GM18526 (cell line): ENCODE data around the gene PCDH12.

Experiments
- POLR2A ChIP-seq: IDR thresholded peaks from 3 replicates; pipeline ENCODE4 v1.6.1; 2011; ENCODE audit not compliant: insufficient read length; ENCODE audit errors: extremely low read depth

Gene PCDH12

DNA sequence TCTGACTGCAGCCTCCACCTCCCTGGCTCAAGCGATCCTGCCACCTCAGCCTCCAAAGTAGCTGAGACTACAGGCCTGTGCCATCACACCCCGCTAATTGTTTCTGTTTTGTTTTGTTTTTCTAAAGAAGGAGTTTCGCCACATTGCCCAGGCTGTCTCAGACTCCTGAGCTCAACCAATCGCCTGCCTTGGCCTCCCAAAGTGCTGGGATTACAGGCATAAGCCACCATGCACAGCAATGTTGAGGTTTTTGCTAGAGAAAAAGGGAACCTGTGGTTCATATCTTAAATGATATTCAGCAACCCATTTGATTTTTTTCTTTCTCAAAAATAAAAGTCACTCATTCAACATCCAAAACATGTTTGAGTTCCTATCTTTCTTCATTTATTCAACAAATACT is 54.7 kb downstream of the PCDH12 start:
- no peak for TF ChIP-seq POLR2A

DNA sequence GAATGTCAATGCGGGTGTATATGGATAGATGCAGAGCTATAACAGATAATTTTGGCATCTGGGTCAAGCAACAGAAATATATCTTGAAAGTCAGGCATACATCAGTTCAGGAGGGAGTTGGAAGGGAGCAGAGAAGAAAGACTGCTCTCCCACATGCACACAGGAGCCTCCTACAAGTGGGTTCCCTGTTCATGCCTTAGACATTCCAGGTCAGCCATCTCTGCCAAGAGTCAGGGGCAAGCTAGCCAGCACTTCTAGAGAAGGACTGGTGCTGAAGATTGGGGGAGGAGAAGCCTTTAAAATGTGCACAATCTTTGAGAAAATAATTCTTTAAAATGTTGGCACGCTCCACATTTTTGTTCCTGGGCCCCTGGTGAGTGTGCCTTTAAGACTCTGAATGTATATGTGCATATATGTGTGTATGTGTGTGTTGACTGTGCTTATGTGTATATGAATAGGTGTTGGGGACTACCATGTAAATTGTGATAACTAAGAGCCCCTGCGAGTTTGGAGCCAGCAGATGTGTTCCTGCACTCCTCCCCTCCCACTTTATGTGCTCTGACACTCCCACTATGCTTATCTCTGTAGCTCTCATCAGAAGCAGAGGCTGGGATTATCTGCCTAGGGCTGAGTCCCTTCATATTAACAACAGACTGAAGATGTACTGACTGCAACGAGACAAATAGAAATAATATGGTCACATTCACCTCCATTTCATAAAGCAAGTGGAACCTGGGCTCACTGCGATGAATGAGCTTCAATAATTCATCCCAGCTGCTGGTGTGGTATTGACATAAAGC is 55.8 kb downstream of the PCDH12 start:
- TF ChIP-seq POLR2A, result no peak

DNA sequence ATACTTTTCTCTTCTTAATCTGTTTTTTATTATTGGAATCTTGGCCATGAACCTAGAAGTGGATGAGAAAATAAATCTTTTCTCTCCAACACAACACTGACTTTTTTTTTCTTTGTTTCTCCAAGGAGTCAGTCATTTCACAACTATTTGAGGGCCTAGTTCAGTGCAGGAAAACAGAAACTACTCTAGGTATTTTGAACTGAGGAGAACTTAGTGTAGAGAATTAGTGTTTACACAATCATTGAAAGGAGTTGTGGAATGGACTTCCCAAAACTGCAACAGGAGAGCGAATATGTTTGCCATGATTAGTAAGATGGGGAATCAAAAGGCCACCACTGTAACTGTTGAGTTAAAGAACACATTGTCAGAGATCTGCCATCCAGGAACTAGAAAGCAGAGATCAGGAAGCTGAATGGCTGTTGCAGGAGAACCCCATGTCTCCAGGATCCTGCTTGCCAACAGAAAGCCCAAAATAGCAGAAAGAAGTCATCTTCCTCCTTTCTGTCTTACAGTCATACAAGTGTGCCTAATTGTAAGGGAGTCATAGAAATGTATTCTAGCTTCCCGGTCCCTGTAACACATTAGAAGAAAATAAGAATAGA is 59.5 kb downstream of the PCDH12 start:
- TF ChIP-seq POLR2A, result no peak

DNA sequence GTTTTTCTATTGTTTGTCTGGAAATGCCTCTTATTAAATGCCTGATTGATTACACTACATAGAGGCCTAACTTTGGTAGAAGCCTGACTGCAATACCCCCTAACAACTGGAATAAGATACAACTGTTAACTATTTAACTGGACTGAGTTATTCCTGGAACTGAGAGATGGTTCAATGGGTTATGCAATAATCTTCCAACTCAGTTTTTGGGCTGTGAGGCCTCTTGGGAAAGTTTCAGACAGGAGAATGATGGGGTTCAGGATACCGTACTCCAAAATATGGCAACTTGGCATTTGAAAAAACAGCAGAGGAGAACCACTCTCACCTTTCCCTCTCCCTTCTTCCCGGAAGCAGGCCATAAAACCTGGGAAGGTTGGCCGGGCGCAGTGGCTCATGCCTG is 60.6 kb downstream of the PCDH12 start:
- no peak for TF ChIP-seq POLR2A
